Pons (tissue), 1 donor: ENCODE data around the gene KRTAP6-3.

Source experiments
- DNase-seq: peaks from one replicate; pipeline ENCODE4 v3.0.0-alpha.2; 2016; ENCODE audit warnings: low spot score

The KRTAP6-3 gene, protein sequence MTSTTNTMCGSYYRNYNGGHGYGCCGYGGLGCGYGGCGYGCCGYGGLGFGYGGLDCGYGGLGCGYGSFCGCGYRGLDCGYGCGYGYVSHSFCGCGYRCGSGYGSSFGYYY

DNA sequence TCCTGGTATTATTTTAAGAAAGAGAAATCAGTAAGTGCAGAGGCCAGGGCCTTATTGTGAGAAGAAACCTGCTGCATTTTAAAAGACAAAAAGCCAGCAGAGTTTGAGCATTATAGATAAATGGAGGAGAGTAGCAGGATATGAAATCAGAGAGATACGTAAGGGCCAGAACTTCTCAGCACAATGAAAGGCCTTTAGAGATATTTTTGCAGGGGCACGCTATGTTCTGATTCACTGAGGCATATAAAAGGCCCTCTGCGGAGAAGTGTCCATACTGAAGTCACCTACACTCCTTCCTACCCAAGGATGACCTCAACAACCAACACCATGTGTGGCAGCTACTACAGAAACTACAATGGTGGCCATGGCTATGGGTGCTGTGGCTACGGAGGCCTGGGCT is at the start of gene KRTAP6-3:
Gene KRTAP6-3 (plus strand): TSS at position 301 of the 400 bp plus-strand sequence. CDS start 6 bp downstream, at position 307.
- DNase-seq: no peak

DNA sequence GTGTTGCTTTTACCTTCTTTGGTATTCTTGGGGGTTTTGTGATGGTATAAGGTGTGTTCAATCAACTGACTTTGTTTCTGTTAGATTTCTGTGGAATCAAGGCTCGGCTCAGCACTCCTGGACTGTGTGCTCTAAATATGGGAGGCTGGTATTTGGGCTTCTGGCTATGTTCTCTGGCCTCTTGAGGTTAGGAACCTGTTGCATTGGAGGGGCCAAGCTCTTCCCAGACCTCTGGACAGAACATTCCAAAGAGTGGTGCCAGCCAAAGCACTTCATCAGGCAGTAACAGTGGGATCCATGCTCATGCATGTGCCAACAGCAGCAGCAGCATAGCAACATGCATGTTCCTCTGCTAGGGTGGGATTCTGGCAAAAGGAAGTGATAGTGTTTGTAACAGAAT is 39.5 kb upstream of the KRTAP6-3 start:
- DNase-seq: no peak

DNA sequence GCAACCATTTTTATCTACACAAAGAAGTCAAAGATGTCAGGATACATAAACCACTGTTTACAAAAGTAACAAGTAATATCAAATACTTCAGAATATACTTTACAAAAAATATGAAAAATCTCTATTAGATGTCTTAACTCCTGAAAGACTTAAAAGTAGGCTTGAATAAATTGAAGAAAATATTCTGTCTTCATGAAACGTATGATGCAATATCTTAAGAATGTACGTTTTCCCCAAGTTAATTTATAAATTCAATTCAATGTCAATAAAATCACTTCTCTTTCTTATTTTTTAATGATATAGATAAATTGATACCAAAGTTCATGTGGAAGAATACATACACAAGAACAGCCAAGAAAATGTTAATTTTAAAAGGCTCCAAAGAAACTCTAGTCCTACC is 37.1 kb upstream of the KRTAP6-3 start:
- DNase-seq: no peak

DNA sequence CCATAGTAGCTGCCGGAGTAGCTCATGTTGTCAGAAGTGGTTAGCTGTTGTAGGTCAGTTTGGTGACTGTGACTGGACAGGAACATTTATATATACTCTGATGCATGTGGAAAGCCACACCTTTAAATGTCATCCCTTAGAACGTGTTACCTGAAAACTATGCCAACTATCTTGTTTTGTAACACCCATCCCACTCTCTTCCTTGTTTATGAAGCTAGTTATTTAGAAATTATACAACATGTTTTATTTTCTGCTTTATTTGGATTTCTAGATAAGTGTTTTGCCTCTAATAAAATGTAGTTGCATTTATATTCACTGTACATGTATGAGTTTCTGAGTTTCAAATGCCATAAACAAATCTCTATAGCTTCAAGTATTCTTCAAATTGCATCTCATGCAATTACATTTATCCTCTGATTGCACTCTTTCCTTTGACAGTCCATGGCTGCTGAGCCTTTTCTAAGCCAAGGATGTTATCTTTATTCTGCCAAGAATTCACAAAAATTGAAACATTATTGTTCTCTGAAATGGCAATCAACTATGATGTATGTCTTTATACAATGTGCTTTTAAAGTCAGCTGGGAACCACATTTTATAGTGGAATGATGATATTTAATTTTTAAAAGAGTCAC is 30.9 kb upstream of the KRTAP6-3 start, which contains the start of gene KRTAP19-7:
Gene KRTAP19-7 (minus strand): TSS at position 51 of the 632 bp plus-strand sequence. CDS start 25 bp downstream, at position 26.
- DNase-seq: no peak

GRCh38 chr21:30561957-30562356 is 30.3 kb upstream of the KRTAP6-3 start:
- no peak for DNase-seq

DNA sequence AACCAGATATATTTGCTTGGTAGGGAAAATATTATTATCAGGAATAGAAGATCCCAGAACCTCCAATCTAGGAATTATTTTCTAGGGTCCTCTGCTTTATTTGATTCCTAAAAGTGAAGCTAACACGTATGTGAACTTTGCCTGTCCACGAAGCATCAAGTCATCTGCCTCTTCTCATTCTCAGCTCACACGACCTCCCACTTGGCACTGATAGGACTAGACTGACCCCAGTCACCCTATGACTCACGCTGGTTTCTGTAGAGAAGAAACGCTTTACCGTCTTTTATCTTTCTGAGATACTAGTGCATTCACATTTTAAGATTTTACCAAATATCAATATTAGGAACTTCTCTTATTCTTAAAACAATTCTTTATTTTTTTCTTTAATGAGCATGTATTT is 29.2 kb upstream of the KRTAP6-3 start:
- no peak for DNase-seq

DNA sequence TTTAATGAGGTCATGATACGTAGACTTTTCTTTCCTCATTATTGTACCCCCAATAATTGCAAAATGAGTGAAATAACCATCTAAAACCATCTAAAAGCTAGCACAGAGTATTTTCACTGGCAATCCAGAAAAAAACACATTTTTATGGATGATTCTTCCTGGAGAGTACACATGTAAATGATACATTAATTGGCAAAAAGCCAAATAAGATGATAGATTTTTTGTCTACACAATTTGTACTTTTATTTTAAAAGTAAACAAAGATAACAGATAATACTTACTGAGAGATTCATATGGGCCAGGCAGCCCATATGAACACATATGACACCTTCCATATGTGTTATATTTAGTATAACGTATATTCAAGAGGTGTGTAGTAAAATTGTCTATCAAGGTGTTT is 28.6 kb upstream of the KRTAP6-3 start:
- no peak for DNase-seq

DNA sequence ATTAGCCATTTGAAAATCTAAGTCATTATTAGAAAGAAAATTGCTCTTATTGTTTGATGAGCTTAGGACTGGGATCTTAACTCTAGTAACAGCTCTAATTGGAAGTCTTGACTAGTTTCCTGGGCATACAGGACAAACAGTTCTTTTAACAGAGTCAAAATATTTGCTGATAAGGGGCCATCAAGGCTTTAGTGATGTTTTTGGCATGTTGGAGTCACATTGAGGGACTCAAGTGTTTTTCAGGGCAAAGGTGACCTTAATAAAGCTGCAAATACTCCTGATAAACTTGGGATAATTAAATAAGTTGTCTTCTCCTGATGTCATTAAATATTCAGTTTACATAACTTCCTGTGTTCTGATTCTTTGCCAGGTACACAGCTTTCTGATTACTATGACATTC is 24.6 kb upstream of the KRTAP6-3 start:
- DNase-seq: no peak

DNA sequence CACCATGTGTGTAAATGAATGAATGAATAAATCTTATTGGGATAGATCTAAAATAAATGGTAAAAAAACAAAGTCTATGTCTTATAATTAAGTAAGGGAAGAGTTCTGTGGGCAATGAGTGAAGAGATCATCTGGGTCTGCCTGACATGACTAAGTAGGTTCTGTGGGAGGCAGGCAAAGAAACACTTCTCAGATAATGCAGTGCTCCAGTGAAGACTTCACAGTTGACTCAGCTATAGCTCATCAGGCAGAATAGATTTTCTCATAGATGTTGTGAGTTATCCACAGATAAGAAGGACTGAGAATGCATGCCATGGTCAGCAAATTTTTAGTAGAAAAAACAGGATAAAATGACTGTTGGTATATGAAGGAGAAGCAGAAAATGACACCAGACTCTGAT is 14.5 kb upstream of the KRTAP6-3 start:
- no peak for DNase-seq

DNA sequence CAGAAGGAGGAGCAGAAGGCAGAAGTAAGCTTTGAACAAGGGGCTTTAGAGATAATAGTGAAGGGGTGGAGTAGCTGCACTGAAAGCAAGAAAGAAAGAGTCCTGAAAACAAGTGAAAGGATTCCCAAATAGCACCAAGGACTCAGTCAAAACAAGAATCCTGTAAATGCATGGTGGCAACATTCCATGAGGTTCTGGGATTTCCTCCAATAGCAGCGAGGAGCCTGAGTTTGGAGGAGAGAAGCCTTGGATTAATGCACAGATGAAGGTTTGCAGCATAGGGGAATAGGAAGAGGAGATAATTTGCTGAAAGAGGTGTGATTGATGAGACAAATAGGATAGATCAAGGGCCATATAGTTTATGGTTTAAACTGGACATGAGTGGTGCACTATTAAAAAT is 12.9 kb upstream of the KRTAP6-3 start:
- DNase-seq: peak; percentile 30

DNA sequence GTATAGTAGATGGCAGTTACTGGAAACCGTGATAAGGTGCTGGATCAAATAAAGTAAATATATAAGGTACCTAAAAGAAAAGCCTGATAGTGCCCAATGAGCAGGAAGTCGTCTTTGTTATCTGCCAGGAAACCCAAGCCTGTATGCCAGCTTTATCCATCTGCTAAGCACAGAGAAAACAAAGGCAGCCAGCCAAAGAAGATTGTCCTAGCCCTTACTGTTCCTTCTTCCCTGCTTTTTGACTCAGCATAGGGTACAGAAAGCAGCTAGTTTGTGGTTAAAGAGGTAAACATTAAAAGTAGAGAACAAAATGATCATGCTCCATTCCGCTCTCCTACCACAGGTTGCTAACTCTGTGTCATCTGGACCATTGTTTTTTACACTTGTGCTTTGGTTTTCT is 12.1 kb upstream of the KRTAP6-3 start:
- peak; percentile 19 for DNase-seq

DNA sequence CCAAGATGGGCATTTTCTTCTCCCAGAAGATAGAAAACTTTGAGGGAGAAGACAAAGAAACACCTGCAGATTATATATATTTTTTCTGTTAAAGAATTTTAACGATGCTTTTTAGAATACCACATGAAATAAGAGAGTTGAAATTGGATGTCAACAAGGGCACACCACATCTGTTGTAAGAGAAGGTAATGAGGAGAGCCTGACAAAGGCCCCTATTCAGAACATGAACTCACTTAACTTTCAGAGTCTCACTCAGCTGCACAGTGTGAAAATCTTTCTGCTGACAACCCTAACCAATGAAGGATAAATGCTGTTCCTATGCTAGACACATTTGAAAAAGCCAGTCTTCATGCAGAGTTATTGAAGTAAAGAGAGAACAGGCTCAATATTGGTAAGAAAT is 9.4 kb upstream of the KRTAP6-3 start:
- no peak for DNase-seq

GRCh38 chr21:30590297-30590696 is 1.9 kb upstream of the KRTAP6-3 start, which contains the start of gene KRTAP22-2:
TSS of gene KRTAP22-2 (minus strand) at chr21:30590397.
- DNase-seq: no peak

DNA sequence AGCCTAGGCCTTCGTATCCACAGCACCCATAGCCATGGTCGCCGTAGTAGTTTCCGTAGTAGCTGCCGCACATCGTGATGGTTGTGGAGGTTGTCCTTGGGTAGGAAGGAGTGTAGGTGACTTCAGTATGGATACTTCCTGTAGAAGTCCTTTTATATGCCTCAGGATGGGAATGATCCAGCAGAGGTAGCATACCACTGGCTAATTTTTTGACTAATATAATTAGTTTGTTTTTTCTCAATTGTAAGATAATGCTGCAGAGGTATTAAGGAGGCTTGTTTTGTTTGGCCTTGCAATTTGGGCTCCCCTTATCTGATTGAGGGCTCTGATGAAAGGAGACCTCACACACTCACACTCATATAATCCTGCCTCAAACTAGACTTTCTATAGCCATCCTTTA is 6.6 kb downstream of the KRTAP6-3 start, which contains the start of gene KRTAP6-2:
Gene KRTAP6-2 (minus strand): TSS at position 101 of the 400 bp plus-strand sequence. CDS start 28 bp downstream, at position 73.
- DNase-seq: no peak

DNA sequence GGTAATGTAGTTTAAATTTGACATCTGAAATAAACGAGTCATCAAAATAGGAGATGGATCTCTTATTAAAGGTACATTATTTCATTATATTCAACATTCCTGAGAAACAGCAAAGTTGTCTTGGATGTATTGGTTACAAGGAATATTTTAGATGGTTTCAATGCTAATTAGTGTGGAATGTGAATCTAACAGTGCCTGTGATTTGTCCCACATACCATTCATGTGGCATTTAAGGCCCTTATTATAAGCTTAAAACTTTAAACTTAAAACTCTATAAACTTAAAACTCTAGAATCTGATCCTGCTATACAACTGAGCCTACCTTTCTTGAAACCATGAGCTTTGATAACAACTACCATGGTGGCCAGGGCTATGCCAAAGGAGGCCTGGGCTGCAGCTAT is 8.5 kb downstream of the KRTAP6-3 start, which contains the start of gene KRTAP22-1:
Gene KRTAP22-1 (plus strand): TSS at position 301 of the 400 bp plus-strand sequence.
- DNase-seq: no peak

DNA sequence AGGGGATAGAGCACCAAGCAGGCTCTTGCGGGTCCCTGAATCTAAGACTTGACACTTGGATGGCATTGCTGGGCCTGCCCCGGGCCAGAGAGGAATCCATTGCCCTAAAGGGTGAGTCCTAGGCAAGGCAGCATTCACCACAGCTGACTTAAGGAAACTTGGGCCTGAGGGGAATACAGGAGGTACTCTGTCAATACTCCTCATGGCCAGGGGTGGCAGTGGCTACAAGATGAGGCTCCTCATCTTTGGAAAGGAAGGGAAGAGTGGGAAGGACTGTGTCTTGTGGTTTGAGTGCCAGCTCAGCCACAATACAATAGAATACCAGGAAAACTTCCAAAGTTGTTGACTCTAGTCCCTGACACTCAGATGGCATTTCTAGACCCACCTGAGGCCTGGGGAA is 13.7 kb downstream of the KRTAP6-3 start:
- DNase-seq: no peak

- no peak for DNase-seq
These were observed 19.9 kb downstream of the KRTAP6-3 start for GRCh38 chr21:30612132-30612531.

DNA sequence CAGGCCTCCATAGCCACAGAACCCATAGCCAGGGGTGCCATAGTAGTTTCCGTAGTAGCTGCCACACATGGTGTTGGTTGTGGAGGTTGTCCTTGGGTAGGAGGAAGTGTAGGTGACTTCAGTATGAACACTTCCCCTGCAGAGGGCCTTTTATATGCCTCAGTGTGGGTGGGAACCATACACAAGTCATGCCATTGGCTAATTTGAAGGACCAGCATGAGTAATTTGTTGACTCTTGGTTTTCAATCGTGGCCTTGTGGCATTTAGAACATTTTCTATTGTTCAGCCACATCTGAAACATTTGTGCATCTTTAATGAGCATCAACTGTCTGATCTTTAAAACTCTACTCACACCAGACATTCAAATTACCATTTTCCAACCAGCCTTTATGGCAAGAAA is 21.6 kb downstream of the KRTAP6-3 start, which contains the start of gene KRTAP6-1:
Gene KRTAP6-1 (minus strand): TSS at position 95 of the 400 bp plus-strand sequence. CDS start 26 bp downstream, at position 69.
- DNase-seq: no peak

DNA sequence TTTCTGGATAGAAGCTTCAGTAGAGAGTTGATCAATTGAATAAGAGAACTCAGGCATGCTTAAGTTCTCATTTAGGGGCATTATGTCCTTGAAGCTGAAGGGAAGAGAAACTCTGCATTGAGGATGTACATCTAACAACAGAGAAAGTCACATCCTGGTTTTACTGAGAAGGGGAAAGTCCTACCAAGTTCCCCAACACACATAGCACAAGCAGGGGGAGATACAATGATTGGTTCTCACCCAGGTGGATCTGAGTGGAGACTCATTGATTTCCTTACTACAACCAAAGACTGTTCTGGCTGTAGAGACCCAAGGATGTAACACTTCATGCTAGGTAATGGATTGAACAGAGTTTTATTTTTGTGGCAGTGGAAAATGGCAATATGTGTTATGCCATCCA is 23.0 kb downstream of the KRTAP6-3 start:
- DNase-seq: no peak

- DNase-seq: no peak
These were observed 23.9 kb downstream of the KRTAP6-3 start, which contains the start of gene KRTAP20-1 for GRCh38 chr21:30616125-30616524. TSS of gene KRTAP20-1 (plus strand) at chr21:30616425. CDS start at chr21:30616455, 30 bp downstream.

GRCh38 chr21:30620080-30620479 is 27.8 kb downstream of the KRTAP6-3 start:
- DNase-seq: no peak

- DNase-seq: no peak
These were observed 28.3 kb downstream of the KRTAP6-3 start, which contains the start of gene KRTAP20-4 for GRCh38 chr21:30620522-30620921. TSS of gene KRTAP20-4 (plus strand) at chr21:30620627.

DNA sequence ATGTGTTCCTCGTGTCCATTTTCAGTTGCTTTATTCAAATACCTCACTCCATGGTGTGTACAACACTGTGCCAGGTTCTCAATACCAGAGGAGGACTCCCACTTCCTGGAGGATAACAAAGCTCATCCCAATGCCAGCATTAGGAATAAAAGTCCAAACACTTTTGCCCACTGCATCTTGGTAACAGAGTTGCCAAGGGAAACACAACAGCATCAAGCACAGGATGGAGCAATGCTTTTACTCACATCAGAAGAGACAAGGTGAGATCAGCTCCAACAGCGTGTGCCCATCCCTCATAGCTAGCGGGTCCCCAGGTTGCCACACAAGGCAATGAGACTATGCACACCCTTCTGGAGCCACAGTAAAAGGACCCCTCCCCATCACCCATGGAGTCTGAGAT is 31.1 kb downstream of the KRTAP6-3 start:
- no peak for DNase-seq
